ENCODE data around the gene PSMC6.
"Not testable (repeated sequence)": the region's sequence is repeated elsewhere in the genome, so short reads cannot be mapped to it uniquely, and the experiment has no call there.

PSMC6 gene

GRCh38 chr14:52723514-52724359, 16.7 kb downstream of the PSMC6 start:
- DNase-seq, result no peak

- no peak for DNase-seq
Measured at GRCh38 chr14:52724360-52724644, 17.3 kb downstream of the PSMC6 start.

GRCh38 chr14:52727509-52727908, 20.5 kb downstream of the PSMC6 start:
- DNase-seq, result not testable (repeated sequence)

GRCh38 chr14:52729035-52729434, 22.0 kb downstream of the PSMC6 start:
- DNase-seq, result not testable (repeated sequence)

GRCh38 chr14:52729585-52729924, 22.6 kb downstream of the PSMC6 start:
- no peak for DNase-seq

- DNase-seq, result peak; percentile 97 to 99 (median 99)
Measured at GRCh38 chr14:52729925-52730708, 23.1 kb downstream of the PSMC6 start, which contains the start of gene STYX. Gene STYX, plus strand, starts transcription at chr14:52730166. Its CDS starts 309 bp downstream, at chr14:52730475.

GRCh38 chr14:52730709-52731111, 23.7 kb downstream of the PSMC6 start:
- peak in 2 of 3 donors; percentile 42 to 48 for DNase-seq

- no peak for DNase-seq
Measured at GRCh38 chr14:52733824-52734223, 26.8 kb downstream of the PSMC6 start.

GRCh38 chr14:52735921-52736489, 29.0 kb downstream of the PSMC6 start:
- DNase-seq, result no peak

- DNase-seq, result no peak
Measured at GRCh38 chr14:52738409-52738808, 31.4 kb downstream of the PSMC6 start.

GRCh38 chr14:52740751-52741150, 33.8 kb downstream of the PSMC6 start:
- no peak for DNase-seq

GRCh38 chr14:52741865-52742264, 34.9 kb downstream of the PSMC6 start:
- peak in 1 of 3 donors; percentile 8 for DNase-seq

GRCh38 chr14:52748647-52749292, 41.8 kb downstream of the PSMC6 start:
- DNase-seq, result no peak

GRCh38 chr14:52755607-52756316, 48.8 kb downstream of the PSMC6 start:
- DNase-seq, result no peak

GRCh38 chr14:52759145-52759544, 52.1 kb downstream of the PSMC6 start:
- no peak for DNase-seq

- DNase-seq, result not testable (repeated sequence)
Measured at GRCh38 chr14:52762923-52763322, 55.9 kb downstream of the PSMC6 start.

GRCh38 chr14:52767058-52767833, 60.2 kb downstream of the PSMC6 start:
- DNase-seq, result no peak

- peak in 2 of 3 donors; percentile 11 to 57 for DNase-seq
Measured at GRCh38 chr14:52769887-52770286, 62.9 kb downstream of the PSMC6 start.

GRCh38 chr14:52776816-52777215, 69.8 kb downstream of the PSMC6 start:
- DNase-seq, result no peak

All from suppressor macrophage treated with lipopolysaccharide for 1 hour (primary cell).